Right lobe of liver (tissue), 6 donors: ENCODE measurements around the gene ACIN1. TPM values are rescaled to one million over a fixed set of nuclear protein-coding genes. Genes with fewer than 3 reads are reported as not detected.

ENCODE experiments used
- ATAC-seq, 4 donors: fragments of 200-7000 bp; cut with Tn5 transposase; one replicate each; pipeline ENCODE4 v1.9.1; 2020; ENCODE audit warnings: mild to moderate bottlenecking in 4 of 4, moderate library complexity in 4 of 4
- DNase-seq, 3 donors: peaks; one replicate each; pipeline ENCODE4 v3.0.0-alpha.2; 2020
- H3K27ac ChIP-seq, 3 donors: fragments of 200-600 bp; one replicate each; pipeline ENCODE4 v1.8.0; 2022
- H3K27me3 ChIP-seq, 2 donors: fragments of 200-600 bp; one replicate each; pipeline ENCODE4 v1.8.0; 2022
- H3K36me3 ChIP-seq, 4 donors: fragments of 200-600 bp; sonication (generic) in 1 of 4; one replicate each; pipeline versions ENCODE4 v1.5.1 to v1.8.0; 2017 to 2022; ENCODE audit warnings: control low read depth in 1 of 4
- H3K4me1 ChIP-seq, 4 donors: fragments of 200-600 bp; sonication (generic) in 1 of 4; one replicate each; pipeline versions ENCODE4 v1.5.1 to v1.8.0; 2017 to 2022; ENCODE audit warnings: control low read depth in 1 of 4
- H3K4me3 ChIP-seq, 3 donors: fragments of 200-600 bp; one replicate each; pipeline ENCODE4 v1.8.0; 2022
- H3K9me3 ChIP-seq, 4 donors: fragments of 200-600 bp; sonication (generic) in 1 of 4; one replicate each; pipeline versions ENCODE4 v1.5.1 to v1.8.0; 2017 to 2022; ENCODE audit warnings: control low read depth in 1 of 4
- POLR2A ChIP-seq: fragments of 450-650 bp; IDR thresholded peaks from one replicate; pipeline ENCODE4 v1.6.1; 2017; ENCODE audit warnings: antibody characterized with exemption, mild to moderate bottlenecking
- WGBS: methylation state at CpG from one replicate; pipeline ENCODE4 v1.1.6; 2018; ENCODE audit warnings: low coverage, low lambda C conversion rate; ENCODE audit not compliant: insufficient coverage; ENCODE audit errors: missing lambda C conversion rate; 5-methylcytosine and 5-hydroxymethylcytosine counted together
- intact Hi-C, 2 donors: fragments of 100-400 bp; cut with DNase I; formaldehyde crosslinking; loops; one replicate each; pipeline versions ENCODE4 v1.11.2 to v1.14.1; 2022
- total RNA-seq, 6 experiments: library from RNA; depleted of rRNA in 2 of 6; stranded (reverse); fragments of >200 nt in 2 of 6; fragmentation: NEBNext Ultra II Directional in 3 of 6; extraction: Animal tissue kit (Norgen Biotek cat#: 25700) in 3 of 6; gene quantifications; one replicate each; pipeline versions ENCODE4 v1.1.0 to v1.2.4, GENCODE V29; 2016 to 2023
- TF ChIP-seq, protein P1 (sequence below), 4 donors: fragments of 200-600 bp in 3 of 4; fragments of 450-650 bp in 1 of 4; IDR thresholded peaks; one replicate each; pipeline versions ENCODE4 v1.5.1 to v1.8.0; 2016 to 2022; ENCODE audit warnings: antibody characterized with exemption in 4 of 4, mild to moderate bottlenecking in 2 of 4
- donor health status: DM: no; HTN: yes; CAD: no.
- donor health status: DM: no; HTN: no; CAD: no.
- donor health status: DM: no; HTN: no; CAD: no.
- donor health status: DM: no; HTN: yes; CAD: no.
- donor health status: DM: no; HTN: yes; CAD: no.

Gene ACIN1
- total RNA-seq, 6 experiments from 2014 or later = 40.5 to 66.1 (median 52.9) TPM

DNA sequence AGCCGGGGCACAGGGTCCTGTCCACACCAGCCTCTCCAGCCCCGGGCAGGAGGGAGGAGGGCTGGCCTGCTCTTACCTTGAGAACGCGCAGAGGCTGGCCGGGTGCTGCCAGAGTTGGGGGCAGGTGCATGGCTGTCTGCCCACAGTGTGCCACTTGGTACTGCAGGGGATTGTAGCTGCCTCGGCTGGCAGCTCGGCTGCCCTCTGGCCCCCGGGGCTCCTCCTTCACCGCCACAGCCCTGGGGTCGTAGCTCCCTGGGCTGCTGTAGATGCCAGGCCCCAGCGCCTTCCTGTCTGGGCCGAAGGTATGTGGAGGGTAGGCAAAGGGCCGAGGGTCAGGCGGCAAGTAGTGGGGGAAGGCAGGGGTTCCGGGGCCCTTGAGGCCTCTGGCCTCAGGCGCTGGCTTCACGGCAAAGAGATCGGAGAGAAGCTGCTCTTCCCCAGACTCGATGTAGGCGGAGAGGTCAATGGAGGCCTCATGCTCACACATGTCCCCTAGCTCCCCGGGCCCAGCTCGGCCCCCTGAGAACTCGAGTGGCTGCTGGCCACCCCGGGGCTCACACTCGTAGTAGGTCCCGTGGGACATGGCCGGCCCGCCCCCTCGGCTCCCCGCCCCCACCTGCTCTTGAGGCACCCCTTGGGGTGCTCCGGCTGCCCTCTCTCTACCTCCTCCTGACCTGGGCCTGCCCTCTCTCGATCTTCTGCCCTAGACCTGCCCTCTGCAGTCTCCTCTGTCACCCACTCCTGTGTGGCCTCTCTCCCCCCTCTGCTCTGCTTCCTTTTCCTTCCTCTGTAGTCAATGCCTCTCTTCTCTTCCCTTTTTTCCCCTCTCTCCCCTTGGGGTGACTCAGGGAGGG lies 23.8 kb upstream of the ACIN1 start, which contains the start of gene CEBPE:
Gene CEBPE, minus strand, starts transcription at position 750 of the 857 bp plus-strand sequence. Its CDS starts 164 bp downstream, at position 586.
- H3K27me3 ChIP-seq = no peaks in the 10 kb centered on the region
- ATAC-seq = no peak
- H3K4me3 ChIP-seq = no peak within 1 kb of the TSS
- H3K9me3 ChIP-seq = no peaks in the 10 kb centered on the region
- no peak within 1 kb of the TSS for H3K27ac ChIP-seq
- no peaks in the 10 kb centered on the region for H3K4me1 ChIP-seq
- 52% methylated on average over 3 of the region's 32 CpGs for WGBS
- TF ChIP-seq, protein P1, sequence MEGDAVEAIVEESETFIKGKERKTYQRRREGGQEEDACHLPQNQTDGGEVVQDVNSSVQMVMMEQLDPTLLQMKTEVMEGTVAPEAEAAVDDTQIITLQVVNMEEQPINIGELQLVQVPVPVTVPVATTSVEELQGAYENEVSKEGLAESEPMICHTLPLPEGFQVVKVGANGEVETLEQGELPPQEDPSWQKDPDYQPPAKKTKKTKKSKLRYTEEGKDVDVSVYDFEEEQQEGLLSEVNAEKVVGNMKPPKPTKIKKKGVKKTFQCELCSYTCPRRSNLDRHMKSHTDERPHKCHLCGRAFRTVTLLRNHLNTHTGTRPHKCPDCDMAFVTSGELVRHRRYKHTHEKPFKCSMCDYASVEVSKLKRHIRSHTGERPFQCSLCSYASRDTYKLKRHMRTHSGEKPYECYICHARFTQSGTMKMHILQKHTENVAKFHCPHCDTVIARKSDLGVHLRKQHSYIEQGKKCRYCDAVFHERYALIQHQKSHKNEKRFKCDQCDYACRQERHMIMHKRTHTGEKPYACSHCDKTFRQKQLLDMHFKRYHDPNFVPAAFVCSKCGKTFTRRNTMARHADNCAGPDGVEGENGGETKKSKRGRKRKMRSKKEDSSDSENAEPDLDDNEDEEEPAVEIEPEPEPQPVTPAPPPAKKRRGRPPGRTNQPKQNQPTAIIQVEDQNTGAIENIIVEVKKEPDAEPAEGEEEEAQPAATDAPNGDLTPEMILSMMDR (IDR thresholded peaks at IDR 0.05) = no peak
- no peak for TF ChIP-seq POLR2A
- intact Hi-C loops = loop anchor here in 1 of 2 donors (5.0 kb wide), 1 partner anchor 69 kb away; no protein-coding TSS in a partner anchor
- DNase-seq = no peak
- H3K36me3 ChIP-seq = no peaks in the 10 kb centered on the region

DNA sequence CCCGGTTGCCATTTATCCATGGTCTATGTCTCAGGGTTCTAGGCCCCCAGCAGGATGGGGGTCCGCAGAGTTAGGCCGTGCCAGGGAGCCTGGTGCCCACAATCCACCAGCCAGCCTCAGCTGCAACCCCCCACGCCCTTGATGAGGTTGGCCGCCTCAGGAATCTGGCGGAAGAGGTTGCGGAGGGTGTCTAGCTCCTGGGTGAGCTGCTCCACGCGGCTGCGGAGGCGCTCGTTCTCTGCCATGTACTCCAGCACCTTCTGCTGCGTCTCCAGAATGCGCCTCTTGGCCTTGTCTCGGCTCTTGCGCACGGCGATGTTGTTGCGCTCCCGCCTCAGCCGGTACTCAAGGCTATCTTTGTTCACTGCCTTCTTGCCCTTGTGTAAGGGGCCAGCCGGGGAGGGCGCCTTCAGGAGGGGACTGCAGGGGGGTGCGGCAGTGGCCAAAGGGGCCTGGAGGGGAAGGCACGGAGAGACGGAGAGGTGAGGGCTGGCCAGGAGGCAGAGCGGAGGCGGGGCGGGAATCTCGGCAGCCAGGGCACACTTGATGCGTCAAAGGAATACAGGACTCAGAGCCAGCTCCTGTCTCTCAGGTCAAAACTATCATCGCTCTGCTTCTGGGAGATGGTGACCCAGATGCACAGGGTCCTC lies 22.6 kb upstream of the ACIN1 start:
- no peak for TF ChIP-seq POLR2A
- TF ChIP-seq, protein P1 (IDR thresholded peaks at IDR 0.05) = no peak
- Histone ChIP-seq H3K4me3 (no peak overlapping the region), H3K9me3 (no peaks in the 10 kb centered on the region), H3K36me3 (no peaks in the 10 kb centered on the region), H3K27ac (no peak overlapping the region), H3K4me1 (no peaks in the 10 kb centered on the region), H3K27me3 (no peaks in the 10 kb centered on the region)
- 58% methylated on average over 5 of the region's 32 CpGs for WGBS
- intact Hi-C loops = loop anchor here in 1 of 2 donors (5.0 kb wide), 1 partner anchor 70 kb away; no protein-coding TSS in a partner anchor
- no peak for ATAC-seq
- DNase-seq = no peak

DNA sequence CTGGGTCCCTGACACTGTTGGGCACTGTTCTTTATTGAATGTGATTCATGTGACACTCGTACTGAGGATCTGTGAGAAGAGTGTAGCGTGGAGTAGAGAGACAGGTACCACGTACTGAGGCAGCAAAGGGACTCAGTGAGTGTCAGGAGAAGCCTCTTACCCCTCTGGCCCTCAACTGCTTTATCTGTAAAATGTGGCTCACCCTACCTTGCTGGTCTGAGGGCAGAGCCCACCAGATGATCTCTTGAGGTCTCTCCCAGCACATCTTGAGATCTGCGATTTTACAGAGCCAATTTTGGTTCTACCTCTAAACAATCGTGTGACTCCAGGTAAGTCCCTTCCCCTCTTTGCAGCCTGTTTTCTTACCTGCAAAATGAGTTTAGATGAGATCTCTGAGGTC lies 21.0 kb upstream of the ACIN1 start:
- H3K27me3 ChIP-seq = no peaks in the 10 kb centered on the region
- H3K9me3 ChIP-seq = no peaks in the 10 kb centered on the region
- no peak overlapping the region for H3K27ac ChIP-seq
- H3K4me1 ChIP-seq = no peaks in the 10 kb centered on the region
- 71% methylated on average over 5 of the region's 5 CpGs for WGBS
- intact Hi-C loops = loop anchor here in 1 of 2 donors (5.0 kb wide), 1 partner anchor 71 kb away; no protein-coding TSS in a partner anchor
- no peaks in the 10 kb centered on the region for H3K36me3 ChIP-seq
- no peak for ATAC-seq
- no peak for DNase-seq
- no peak for TF ChIP-seq POLR2A
- TF ChIP-seq, protein P1 (IDR thresholded peaks at IDR 0.05) = no peak
- no peak overlapping the region for H3K4me3 ChIP-seq

DNA sequence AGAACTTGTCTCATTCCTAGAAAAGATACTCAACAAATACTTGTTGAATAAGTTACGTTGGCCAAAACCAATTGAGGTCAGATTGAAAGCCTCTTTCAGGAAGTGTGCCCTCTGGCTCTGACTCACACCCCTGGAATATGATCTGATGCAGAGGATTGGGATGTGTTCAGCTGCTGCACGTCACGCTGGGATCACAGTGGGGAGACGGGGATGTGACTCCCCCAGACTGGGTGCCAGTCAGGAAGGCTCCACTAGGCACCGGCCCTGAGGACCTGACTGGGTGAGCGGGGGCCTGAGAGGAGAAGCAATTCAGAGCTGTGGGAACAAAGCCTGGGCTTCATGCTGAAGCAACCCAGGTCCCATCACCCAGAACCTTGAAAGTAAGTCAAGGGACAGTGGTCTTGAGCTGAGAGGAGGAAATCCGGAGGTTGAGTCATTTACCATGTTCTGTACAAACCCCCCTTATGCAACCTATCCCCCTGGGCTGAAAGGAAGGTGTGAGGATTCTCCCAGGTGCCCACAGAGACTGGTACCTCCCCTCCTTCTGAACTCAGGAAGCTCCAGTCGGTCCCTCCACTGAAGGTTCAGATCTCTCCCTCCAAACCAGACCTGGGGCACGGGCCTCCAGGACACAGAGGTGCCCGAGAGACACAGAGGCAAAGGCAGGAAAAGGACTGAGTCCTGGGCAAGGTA lies 20.2 kb upstream of the ACIN1 start:
- 48% methylated on average over 8 of the region's 10 CpGs for WGBS
- Histone ChIP-seq H3K36me3 (no peaks in the 10 kb centered on the region), H3K4me3 (no peak overlapping the region), H3K27ac (no peak overlapping the region), H3K9me3 (no peaks in the 10 kb centered on the region), H3K4me1 (no peaks in the 10 kb centered on the region), H3K27me3 (no peaks in the 10 kb centered on the region)
- TF ChIP-seq, protein P1 (IDR thresholded peaks at IDR 0.05) = no peak
- no peak for TF ChIP-seq POLR2A
- intact Hi-C loops = loop anchor here in 1 of 2 donors (5.0 kb wide), 1 partner anchor 72 kb away; no protein-coding TSS in a partner anchor
- ATAC-seq (peak in 1 of 4 donors; percentile 57), DNase-seq (no peak)
